OCI-LY7 (cell line): Measurements from ENCODE around the gene SND1. TPM values are rescaled to one million over a fixed set of nuclear protein-coding genes. Genes with fewer than 3 reads are reported as not detected.

Experiments
- BruUV-seq: library from RNA; stranded (reverse); fragments of 400-500 nt; replicated peaks from 2 replicates; lab custom pipeline; 2021; lab: Mats Ljungman, UMichigan
- CTCF ChIA-PET: fragments of 300-600 bp; sonication (Branson Sonifier 250); formaldehyde crosslinking; loops from one replicate; lab custom pipeline; 2022; ENCODE audit warnings: antibody characterized with exemption; ENCODE audit not compliant: unreplicated experiment; lab: Charles Lee
- POLR2A ChIA-PET: fragments of 300-600 bp; sonication (Branson Sonifier 250); formaldehyde crosslinking; loops from one replicate; lab custom pipeline; 2022; ENCODE audit warnings: antibody characterized with exemption; lab: Charles Lee
- DNase-seq: peaks from one replicate; pipeline ENCODE4 v3.0.0-alpha.2; 2015; ENCODE audit warnings: low spot score
- H2AFZ ChIP-seq: fragments of 200-600 bp; sonication (generic), shearing (Covaris generic); 2 replicates; pipeline ENCODE4 v1.6.1; 2014; ENCODE audit warnings: mild to moderate bottlenecking, antibody characterized with exemption, low read length, moderate library complexity
- H3K27ac ChIP-seq: fragments of 200-600 bp; sonication (generic); 2 replicates; pipeline ENCODE4 v1.5.1; 2014; ENCODE audit warnings: mixed run types, low read depth, mild to moderate bottlenecking, moderate library complexity, low read length, inconsistent platforms; ENCODE audit not compliant: poor library complexity, severe bottlenecking
- H3K36me3 ChIP-seq: fragments of 200-600 bp; sonication (generic); 2 replicates; pipeline ENCODE4 v1.6.1; 2014; ENCODE audit warnings: mild to moderate bottlenecking, antibody characterized with exemption, low read length, moderate library complexity, mixed read lengths; ENCODE audit not compliant: insufficient read depth
- H3K4me1 ChIP-seq: fragments of 200-600 bp; sonication (generic); 2 replicates; pipeline ENCODE4 v1.5.1; 2014; ENCODE audit warnings: mild to moderate bottlenecking, low read length; ENCODE audit not compliant: insufficient read depth, poor library complexity, severe bottlenecking
- H3K4me2 ChIP-seq: fragments of 200-600 bp; sonication (generic); 2 replicates; pipeline ENCODE4 v1.6.1; 2014; ENCODE audit warnings: mild to moderate bottlenecking, low read length
- H3K4me3 ChIP-seq: fragments of 200-600 bp; sonication (generic); 2 replicates; pipeline ENCODE4 v1.5.1; 2014; ENCODE audit warnings: mild to moderate bottlenecking, low read depth, low read length; ENCODE audit not compliant: poor library complexity, severe bottlenecking
- H3K79me2 ChIP-seq: fragments of 200-600 bp; sonication (generic); 2 replicates; pipeline ENCODE4 v1.6.1; 2016; ENCODE audit warnings: low read depth, mild to moderate bottlenecking, low read length, moderate library complexity, mixed read lengths; ENCODE audit not compliant: insufficient read depth
- H3K9me2 ChIP-seq: fragments of 200-600 bp; sonication (generic); 2 replicates; pipeline ENCODE4 v1.6.1; 2016; ENCODE audit warnings: mild to moderate bottlenecking, low read length, mixed read lengths; ENCODE audit not compliant: insufficient read depth
- H3K9me3 ChIP-seq: fragments of 200-600 bp; sonication (generic); 2 replicates; pipeline ENCODE4 v1.6.1; 2014; ENCODE audit warnings: mild to moderate bottlenecking, mixed run types, low read length, mixed read lengths
- H4K20me1 ChIP-seq: fragments of 200-600 bp; sonication (generic); 2 replicates; pipeline ENCODE4 v1.6.1; 2014; ENCODE audit warnings: mild to moderate bottlenecking, antibody characterized with exemption, low read length, moderate library complexity, mixed read lengths; ENCODE audit not compliant: insufficient read depth
- CTCF ChIP-seq: fragments of 200-600 bp; sonication (generic); conservative IDR thresholded peaks from 2 replicates; pipeline ENCODE4 v1.5.1; 2014; ENCODE audit warnings: mild to moderate bottlenecking, antibody characterized with exemption, low read length, moderate library complexity, mixed read lengths
- EZH2phosphoT487 ChIP-seq: fragments of 200-600 bp; sonication (generic); IDR thresholded peaks from 2 replicates; pipeline ENCODE4 v1.6.1; 2018; ENCODE audit warnings: low read depth, borderline replicate concordance, mild to moderate bottlenecking, mixed run types, antibody characterized with exemption, low read length, moderate library complexity, mixed read lengths
- intact Hi-C: fragments of 100-400 bp; cut with micrococcal nuclease; formaldehyde crosslinking; loops from one replicate; pipeline ENCODE4 v1.10.0; 2022; ENCODE audit not compliant: unreplicated experiment
- total RNA-seq, 2 experiments: library from RNA; depleted of rRNA in 1 of 2; stranded (reverse); fragments of >200 nt in 1 of 2; shearing (Covaris generic) in 1 of 2; gene quantifications; 2 replicates each; pipeline ENCODE4 v1.2.3, GENCODE V29; 2014 to 2022

SND1 gene
- total RNA-seq, 2 experiments from 2014 or later: 111 to 221 TPM

DNA sequence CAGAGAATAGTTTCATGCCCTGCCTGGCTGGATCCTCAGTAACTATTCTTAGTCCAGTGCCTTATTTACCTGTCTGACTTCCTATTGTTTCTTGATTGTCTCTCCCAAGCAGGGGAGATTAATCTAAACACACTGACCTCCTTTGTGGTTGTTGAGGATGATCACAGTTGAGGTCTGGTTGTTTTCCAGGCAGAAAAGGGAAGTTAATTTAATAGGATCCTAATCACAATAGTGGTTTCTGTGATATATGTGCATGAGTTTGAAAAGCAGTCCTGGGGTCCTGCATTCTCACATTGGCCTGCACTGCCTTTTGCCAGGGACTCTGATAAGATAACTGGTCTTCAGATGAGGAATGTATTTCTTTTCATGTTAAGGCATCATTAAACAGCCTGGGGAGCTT, 130.1 kb downstream of the SND1 start:
- Histone ChIP-seq H4K20me1 (peaks cover 13% of the 10 kb centered on the region), H2AFZ (no peak overlapping the region), H3K9me3 (no peaks in the 10 kb centered on the region), H3K4me3 (no peak overlapping the region), H3K4me2 (0 out of 2 replicates have a peak overlapping the region, but pooled peaks have one; percentile 18), H3K36me3 (peaks cover 19% of the 10 kb centered on the region), H3K79me2 (no peaks in the 10 kb centered on the region; the same call in 1 of the 2 replicates), H3K27ac (no peak overlapping the region), H3K4me1 (peaks cover 18% of the 10 kb centered on the region), H3K9me2 (no peaks in the 10 kb centered on the region)
- ChIA-PET CTCF (interaction anchor here (0.6 kb wide), 1 partner anchor 10 kb away, joined by 3 read pairs; no protein-coding TSS in a partner anchor), POLR2A (interaction anchor here (0.6 to 2.0 kb wide), 3 partner anchors 11 to 60 kb away, joined by 3 to 6 read pairs (median 4); no protein-coding TSS in a partner anchor)
- intact Hi-C loops: no loop called here
- BruUV-seq: no TSS peak
- TF ChIP-seq EZH2phosphoT487: no peak
- TF ChIP-seq CTCF: no peak
- DNase-seq: no peak

GRCh38 chr7:127782654-127783559, 130.9 kb downstream of the SND1 start:
- BruUV-seq: no TSS peak
- H2AFZ ChIP-seq: no peak overlapping the region
- POLR2A ChIA-PET: interaction anchor here (2.0 kb wide), 1 partner anchor 10 kb away, joined by 4 read pairs; no protein-coding TSS in a partner anchor
- peaks cover 19% of the 10 kb centered on the region for H3K36me3 ChIP-seq
- H3K27ac ChIP-seq: peak overlapping the region; percentile 21
- no peaks in the 10 kb centered on the region; the same call in 1 of the 2 replicates for H3K79me2 ChIP-seq
- H4K20me1 ChIP-seq: peaks cover 17% of the 10 kb centered on the region
- no peaks in the 10 kb centered on the region for H3K9me3 ChIP-seq
- H3K9me2 ChIP-seq: no peaks in the 10 kb centered on the region
- H3K4me1 ChIP-seq: peaks cover 18% of the 10 kb centered on the region
- DNase-seq: peak; percentile 40
- CTCF ChIA-PET: no interaction called here
- H3K4me2 ChIP-seq: peak overlapping the region; percentile 18; the same call in 1 of the 2 replicates
- no peak overlapping the region for H3K4me3 ChIP-seq
- TF ChIP-seq CTCF: no peak
- no peak for TF ChIP-seq EZH2phosphoT487
- intact Hi-C loops: no loop called here
